Upper lobe of left lung (tissue), 4 donors: ENCODE measurements around the gene STK16.
A peak's percentile ranks its signal among the peaks of the same experiment; 100 is the strongest.

Experiments
- CTCF ChIP-seq, 6 experiments: fragments of 450-650 bp in 4 of 6; fragments of 200-600 bp in 2 of 6; sonication (generic) in 2 of 6; IDR thresholded peaks; one replicate each; pipeline ENCODE4 v1.5.1; 2016 to 2019; ENCODE audit warnings: antibody characterized with exemption in 6 of 6
- EP300 ChIP-seq, 4 donors: sonication (generic); formaldehyde crosslinking; IDR thresholded peaks; one replicate each; pipeline ENCODE4 v1.5.1; 2017; ENCODE audit warnings: antibody characterized with exemption in 4 of 4, control low read depth in 2 of 4
- POLR2A ChIP-seq, 4 donors: fragments of 450-650 bp; IDR thresholded peaks; one replicate each; pipeline ENCODE4 v1.5.1; 2016 to 2017; ENCODE audit warnings: antibody characterized with exemption in 4 of 4, mild to moderate bottlenecking in 2 of 4
- POLR2AphosphoS5 ChIP-seq, 2 donors: sonication (generic); formaldehyde crosslinking; IDR thresholded peaks; one replicate each; pipeline ENCODE4 v1.5.1; 2017; ENCODE audit warnings: antibody characterized with exemption in 2 of 2

DNA sequence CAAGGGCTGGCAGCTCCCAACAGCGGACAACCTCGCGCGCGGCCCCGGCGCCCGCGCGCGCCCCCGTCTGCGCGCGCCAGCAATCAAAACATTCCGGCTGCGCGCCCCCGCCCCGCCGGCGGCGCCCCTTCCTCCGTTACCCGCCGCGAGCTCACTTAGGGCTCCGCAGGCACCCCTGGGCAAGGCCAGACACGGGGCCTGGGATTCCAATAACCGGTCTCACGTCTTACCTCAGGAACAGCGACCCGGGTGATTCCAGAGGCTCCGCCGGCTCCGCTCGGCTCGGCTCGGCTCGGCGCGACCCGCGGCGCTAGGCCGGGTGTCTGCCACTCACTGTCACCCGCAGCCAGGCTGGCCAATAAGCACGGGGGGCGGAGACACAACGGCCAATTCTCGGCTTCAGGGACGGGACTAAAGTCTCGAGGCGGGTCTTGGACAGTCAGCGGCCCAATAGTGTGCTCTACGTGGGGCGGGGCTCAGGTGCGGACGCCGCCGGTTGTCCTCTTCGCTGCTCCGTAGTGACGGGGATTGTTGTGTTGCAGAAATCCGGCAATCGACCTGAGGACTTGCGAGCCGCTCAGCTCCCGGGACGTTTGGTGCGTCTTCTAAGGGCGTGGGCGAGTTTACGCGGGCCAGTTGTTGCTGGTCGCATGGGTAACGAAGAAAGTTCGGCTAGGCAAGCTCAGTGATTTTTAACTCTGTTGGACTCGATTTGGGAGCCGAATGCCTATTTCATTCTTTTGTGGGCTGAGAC, 15.8 kb upstream of the STK16 start, which contains the start of the genes ANKZF1 and ATG9A:
- TF ChIP-seq CTCF (IDR thresholded peaks at IDR 0.05) (peak in 3 of 6 experiments; percentile 14 to 18 (median 18)), POLR2A (IDR thresholded peaks at IDR 0.05) (peak; percentile 20 to 93 (median 76)), POLR2AphosphoS5 (IDR thresholded peaks at IDR 0.05) (peak; percentile 94 to 98), EP300 (IDR thresholded peaks at IDR 0.05) (peak in 1 of 4 donors; percentile 78)
